Uterus (tissue), 4 donors: ENCODE data around the gene FAM200C. TPM values are rescaled to one million over a fixed set of nuclear protein-coding genes. Genes with fewer than 3 reads are reported as not detected.

Experiments used
- DNase-seq, 2 donors: peaks; one replicate each; pipeline ENCODE4 v3.0.0-alpha.2; 2019 to 2020
- H3K27ac ChIP-seq, 2 donors: fragments of 200-600 bp; sonication (generic); 1 replicate in 1 of 2; 2 replicates in 1 of 2; pipeline ENCODE4 v1.5.1; 2016 to 2018
- H3K27me3 ChIP-seq, 2 donors: fragments of 200-600 bp; sonication (generic); one replicate each; pipeline ENCODE4 v1.5.1; 2018 to 2019; ENCODE audit warnings: control low read depth in 1 of 2
- H3K36me3 ChIP-seq, 2 donors: fragments of 200-600 bp; sonication (generic); one replicate each; pipeline ENCODE4 v1.5.1; 2019; ENCODE audit warnings: control low read depth in 1 of 2
- H3K4me1 ChIP-seq, 2 donors: fragments of 200-600 bp; sonication (generic); one replicate each; pipeline ENCODE4 v1.5.1; 2018 to 2019; ENCODE audit warnings: control low read depth in 1 of 2
- H3K4me3 ChIP-seq, 2 donors: fragments of 200-600 bp; sonication (generic); 1 replicate in 1 of 2; 2 replicates in 1 of 2; pipeline ENCODE4 v1.5.1; 2018 to 2019; ENCODE audit warnings: mild to moderate bottlenecking in 1 of 2
- H3K9me3 ChIP-seq, 2 donors: fragments of 200-600 bp; sonication (generic); one replicate each; pipeline ENCODE4 v1.5.1; 2019; ENCODE audit warnings: control low read depth in 1 of 2
- POLR2A ChIP-seq, 2 donors: fragments of 450-650 bp; IDR thresholded peaks; one replicate each; pipeline ENCODE4 v1.6.1; 2016; ENCODE audit warnings: antibody characterized with exemption in 2 of 2, mild to moderate bottlenecking in 1 of 2, moderate library complexity in 1 of 2
- intact Hi-C: fragments of 100-400 bp; cut with DNase I; formaldehyde crosslinking; loops from one replicate; pipeline ENCODE4 v1.15.1; 2023; ENCODE audit warnings: low total_unique reads
- total RNA-seq, 4 donors: library from RNA; depleted of rRNA in 3 of 4; stranded (reverse); fragments of >200 nt in 3 of 4; gene quantifications; one replicate each; pipeline versions ENCODE4 v1.1.0 to v1.2.4, GENCODE V29; 2014 to 2023
- TF ChIP-seq, protein P1 (sequence below), 4 experiments: fragments of 200-600 bp in 2 of 4; fragments of 450-650 bp in 2 of 4; sonication (generic) in 2 of 4; IDR thresholded peaks; one replicate each; pipeline ENCODE4 v1.5.1; 2016 to 2019; ENCODE audit warnings: antibody characterized with exemption in 4 of 4, mild to moderate bottlenecking in 2 of 4, moderate library complexity in 1 of 4
- donor health status: DM: yes; HTN: yes; CAD: no.

The FAM200C gene
- total RNA-seq, 4 donors from 2014 or later: 6.1 to 34.1 (median 18.4) TPM

GRCh38 chr5:160419458-160420330, 19.8 kb upstream of the FAM200C start:
- no peak for TF ChIP-seq POLR2A (IDR thresholded peaks at IDR 0.05)
- TF ChIP-seq, protein P1, sequence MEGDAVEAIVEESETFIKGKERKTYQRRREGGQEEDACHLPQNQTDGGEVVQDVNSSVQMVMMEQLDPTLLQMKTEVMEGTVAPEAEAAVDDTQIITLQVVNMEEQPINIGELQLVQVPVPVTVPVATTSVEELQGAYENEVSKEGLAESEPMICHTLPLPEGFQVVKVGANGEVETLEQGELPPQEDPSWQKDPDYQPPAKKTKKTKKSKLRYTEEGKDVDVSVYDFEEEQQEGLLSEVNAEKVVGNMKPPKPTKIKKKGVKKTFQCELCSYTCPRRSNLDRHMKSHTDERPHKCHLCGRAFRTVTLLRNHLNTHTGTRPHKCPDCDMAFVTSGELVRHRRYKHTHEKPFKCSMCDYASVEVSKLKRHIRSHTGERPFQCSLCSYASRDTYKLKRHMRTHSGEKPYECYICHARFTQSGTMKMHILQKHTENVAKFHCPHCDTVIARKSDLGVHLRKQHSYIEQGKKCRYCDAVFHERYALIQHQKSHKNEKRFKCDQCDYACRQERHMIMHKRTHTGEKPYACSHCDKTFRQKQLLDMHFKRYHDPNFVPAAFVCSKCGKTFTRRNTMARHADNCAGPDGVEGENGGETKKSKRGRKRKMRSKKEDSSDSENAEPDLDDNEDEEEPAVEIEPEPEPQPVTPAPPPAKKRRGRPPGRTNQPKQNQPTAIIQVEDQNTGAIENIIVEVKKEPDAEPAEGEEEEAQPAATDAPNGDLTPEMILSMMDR (IDR thresholded peaks at IDR 0.05): no peak
- DNase-seq: no peak
- Histone ChIP-seq H3K4me3 (peak overlapping the region; percentile 69 to 94), H3K9me3 (no peaks in the 10 kb centered on the region), H3K36me3 (no peaks in the 10 kb centered on the region), H3K27me3 (no peaks in the 10 kb centered on the region), H3K27ac (peak overlapping the region; percentile 84 to 90), H3K4me1 (peaks cover 0 to 6% of the 10 kb centered on the region in 2 donors)
- intact Hi-C loops: no loop called here

- TF ChIP-seq, protein P1 (IDR thresholded peaks at IDR 0.05): no peak
- TF ChIP-seq POLR2A (IDR thresholded peaks at IDR 0.05): peak; percentile 67 to 68
- peaks cover 0 to 6% of the 10 kb centered on the region in 2 donors for H3K4me1 ChIP-seq
- H3K9me3 ChIP-seq: no peaks in the 10 kb centered on the region
- H3K27me3 ChIP-seq: no peaks in the 10 kb centered on the region
- no peaks in the 10 kb centered on the region for H3K36me3 ChIP-seq
- peak within 1 kb of the TSS; percentile 69 to 94 for H3K4me3 ChIP-seq
- peak within 1 kb of the TSS; percentile 84 to 90 for H3K27ac ChIP-seq
- DNase-seq: peak; percentile 96
- intact Hi-C loops: no loop called here
These were observed 19.0 kb upstream of the FAM200C start, which contains the start of gene SLU7 for GRCh38 chr5:160418561-160419457. TSS of gene SLU7 (minus strand) at chr5:160419081. CDS start at chr5:160415294, 3,787 bp downstream.

DNA sequence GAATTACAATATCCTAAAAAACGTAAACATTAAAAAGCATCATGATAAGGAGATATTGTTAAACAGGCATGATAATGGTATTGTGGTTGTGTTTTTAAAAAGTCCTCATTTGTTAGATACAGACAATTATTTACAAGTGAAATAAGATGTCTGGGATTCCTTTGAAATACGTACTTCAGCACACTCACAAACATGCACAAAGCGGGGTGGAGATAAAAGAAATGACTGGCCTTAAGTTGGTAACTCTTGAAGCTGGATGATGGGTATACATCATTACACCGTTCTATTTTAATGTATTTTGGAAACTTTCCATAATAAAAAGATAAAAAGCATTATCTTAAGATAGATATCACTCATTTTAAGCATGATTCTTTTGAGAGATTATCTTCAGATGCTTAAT, 1.0 kb downstream of the FAM200C start:
- no peaks in the 10 kb centered on the region for H3K4me1 ChIP-seq
- H3K27me3 ChIP-seq: no peaks in the 10 kb centered on the region
- H3K9me3 ChIP-seq: no peaks in the 10 kb centered on the region
- peak overlapping the region; percentile 55 to 74 for H3K4me3 ChIP-seq
- DNase-seq: no peak
- TF ChIP-seq, protein P1 (IDR thresholded peaks at IDR 0.05): no peak
- no peak for TF ChIP-seq POLR2A (IDR thresholded peaks at IDR 0.05)
- peak overlapping the region in 1 of 2 donors; percentile 82 for H3K27ac ChIP-seq
- no peaks in the 10 kb centered on the region for H3K36me3 ChIP-seq
- intact Hi-C loops: no loop called here

GRCh38 chr5:160397492-160397891, 2.4 kb downstream of the FAM200C start:
- no peak for TF ChIP-seq POLR2A (IDR thresholded peaks at IDR 0.05)
- TF ChIP-seq, protein P1 (IDR thresholded peaks at IDR 0.05): no peak
- H3K27me3 ChIP-seq: no peaks in the 10 kb centered on the region
- H3K4me3 ChIP-seq: no peak overlapping the region
- no peak for DNase-seq
- H3K4me1 ChIP-seq: no peaks in the 10 kb centered on the region
- intact Hi-C loops: no loop called here
- no peaks in the 10 kb centered on the region for H3K9me3 ChIP-seq
- H3K27ac ChIP-seq: no peak overlapping the region
- no peaks in the 10 kb centered on the region for H3K36me3 ChIP-seq
